ENCODE measurements around the gene RAN. TPM values are rescaled to one million over a fixed set of nuclear protein-coding genes. Genes with fewer than 3 reads are reported as not detected.

The RAN gene
- total RNA-seq, 2 experiments from 2014 or later = 278 to 302 TPM

DNA sequence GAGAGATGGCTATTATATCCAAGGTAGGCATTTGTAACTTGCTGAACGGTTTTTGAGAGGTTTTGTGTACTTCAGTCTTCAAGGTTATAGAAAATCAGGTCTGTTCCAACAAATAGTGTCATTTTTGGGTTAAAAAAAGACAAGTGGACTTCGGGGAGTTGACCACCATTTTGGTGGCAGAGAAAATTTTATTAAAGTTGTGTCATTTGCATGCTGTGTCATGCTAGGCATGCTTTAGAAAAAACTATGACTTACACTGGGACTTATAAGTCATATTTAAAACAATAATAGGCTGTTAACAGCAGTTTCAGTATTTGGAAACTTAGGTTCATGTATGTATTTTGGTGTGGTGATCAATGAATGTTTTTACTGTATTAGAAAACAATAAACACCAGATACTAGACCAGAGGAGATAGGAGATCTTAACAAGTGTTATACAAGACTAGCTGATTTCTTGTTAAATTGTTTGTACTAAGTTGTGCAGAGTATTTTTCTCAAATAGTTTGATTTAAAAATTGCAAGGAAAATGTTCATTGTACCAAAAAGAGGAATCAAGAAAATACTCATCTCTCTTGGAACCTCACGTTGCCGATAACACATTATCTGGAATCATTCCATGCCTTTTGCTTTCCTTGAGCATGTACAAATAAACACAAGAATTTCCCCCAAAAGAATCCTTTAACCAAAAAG lies 1.4 kb downstream of the RAN start:
- intact Hi-C loops (cut with DNase I, micrococcal nuclease) = loop anchor here in 1 of 2 experiments (5.0 to 10.0 kb wide), 2 partner anchors 839 to 1062 kb away; partner anchors contain the start of gene SFSWAP
- peaks cover 45% of the 10 kb centered on the region for H3K4me1 ChIP-seq (ENCODE audit: insufficient read depth, low read length)
- no peaks in the 10 kb centered on the region for H3K27me3 ChIP-seq (ENCODE audit: control insufficient read depth in 1 of 2, insufficient read depth in 2 of 2, low read length in 2 of 2)
- Mint-ChIP-seq H3K4me3 (peak overlapping the region; percentile 90), H3K27me3 (no peaks in the 10 kb centered on the region), H3K36me3 (ENCODE audit: low read depth) (peaks cover 62% of the 10 kb centered on the region), H3K4me1 (ENCODE audit: low read depth) (peaks cover 64% of the 10 kb centered on the region), H3K27ac (peak overlapping the region; percentile 87), H3K9me3 (no peaks in the 10 kb centered on the region)
- ChIA-PET CTCF (interaction anchor here (1.4 kb wide), 1 partner anchor 47 kb away, joined by 4 read pairs; no protein-coding TSS in a partner anchor), POLR2A (no interaction called here)
- ATAC-seq (ENCODE audit: poor library complexity) (no peak), DNase-seq (no peak)
- H3K4me3 ChIP-seq (ENCODE audit: low read length) = peak overlapping the region; percentile 84
- TF ChIP-seq, protein P1, sequence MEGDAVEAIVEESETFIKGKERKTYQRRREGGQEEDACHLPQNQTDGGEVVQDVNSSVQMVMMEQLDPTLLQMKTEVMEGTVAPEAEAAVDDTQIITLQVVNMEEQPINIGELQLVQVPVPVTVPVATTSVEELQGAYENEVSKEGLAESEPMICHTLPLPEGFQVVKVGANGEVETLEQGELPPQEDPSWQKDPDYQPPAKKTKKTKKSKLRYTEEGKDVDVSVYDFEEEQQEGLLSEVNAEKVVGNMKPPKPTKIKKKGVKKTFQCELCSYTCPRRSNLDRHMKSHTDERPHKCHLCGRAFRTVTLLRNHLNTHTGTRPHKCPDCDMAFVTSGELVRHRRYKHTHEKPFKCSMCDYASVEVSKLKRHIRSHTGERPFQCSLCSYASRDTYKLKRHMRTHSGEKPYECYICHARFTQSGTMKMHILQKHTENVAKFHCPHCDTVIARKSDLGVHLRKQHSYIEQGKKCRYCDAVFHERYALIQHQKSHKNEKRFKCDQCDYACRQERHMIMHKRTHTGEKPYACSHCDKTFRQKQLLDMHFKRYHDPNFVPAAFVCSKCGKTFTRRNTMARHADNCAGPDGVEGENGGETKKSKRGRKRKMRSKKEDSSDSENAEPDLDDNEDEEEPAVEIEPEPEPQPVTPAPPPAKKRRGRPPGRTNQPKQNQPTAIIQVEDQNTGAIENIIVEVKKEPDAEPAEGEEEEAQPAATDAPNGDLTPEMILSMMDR (IDR thresholded peaks at IDR 0.05) = no peak
- H3K27ac ChIP-seq (ENCODE audit: low read depth in 1 of 2, low read length in 2 of 2) = peak overlapping the region in 1 of 2 donors; percentile 9
- H3K9me3 ChIP-seq (ENCODE audit: control insufficient read depth in 1 of 2, insufficient read depth in 1 of 2, low read length in 2 of 2) = peaks cover 0 to 5% of the 10 kb centered on the region in 2 experiments
- H3K36me3 ChIP-seq (ENCODE audit: insufficient read depth, low read length) = peaks cover 46% of the 10 kb centered on the region

DNA sequence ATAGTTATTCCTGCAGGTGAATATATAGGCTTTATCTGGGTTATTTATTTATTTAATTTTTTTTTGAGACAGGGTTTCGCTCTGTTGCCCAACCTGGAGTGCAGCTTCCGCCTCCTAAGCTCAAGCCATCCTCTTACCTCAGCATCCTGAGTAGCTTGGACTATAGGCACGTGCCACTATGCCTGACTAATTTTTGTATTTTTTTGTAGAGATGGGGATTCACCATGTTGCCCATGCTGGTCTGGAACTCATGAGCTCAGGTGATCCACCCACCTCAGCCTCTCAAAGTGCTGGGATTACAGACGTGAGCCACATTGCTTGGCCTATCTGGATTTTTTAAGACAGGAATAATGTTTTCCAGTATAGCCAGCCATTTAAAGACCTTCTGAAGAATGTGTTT lies 2.0 kb downstream of the RAN start:
- peaks cover 0 to 5% of the 10 kb centered on the region in 2 experiments for H3K9me3 ChIP-seq (ENCODE audit: control insufficient read depth in 1 of 2, insufficient read depth in 1 of 2, low read length in 2 of 2)
- peak overlapping the region; percentile 87 for H3K27ac Mint-ChIP-seq
- H3K36me3 Mint-ChIP-seq (ENCODE audit: low read depth) = peaks cover 62% of the 10 kb centered on the region
- peak overlapping the region in 1 of 2 donors; percentile 9 for H3K27ac ChIP-seq (ENCODE audit: low read depth in 1 of 2, low read length in 2 of 2)
- H3K4me1 Mint-ChIP-seq (ENCODE audit: low read depth) = peaks cover 59% of the 10 kb centered on the region
- intact Hi-C loops (cut with DNase I, micrococcal nuclease) = loop anchor here in 1 of 2 experiments (5.0 to 10.0 kb wide), 2 partner anchors 838 to 1061 kb away; partner anchors contain the start of gene SFSWAP
- TF ChIP-seq, protein P1 (IDR thresholded peaks at IDR 0.05) = no peak
- H3K4me3 ChIP-seq (ENCODE audit: low read length) = no peak overlapping the region
- H3K4me3 Mint-ChIP-seq = peak overlapping the region; percentile 90
- no peaks in the 10 kb centered on the region for H3K27me3 ChIP-seq (ENCODE audit: control insufficient read depth in 1 of 2, insufficient read depth in 2 of 2, low read length in 2 of 2)
- ChIA-PET CTCF (interaction anchor here (1.4 kb wide), 1 partner anchor 48 kb away, joined by 4 read pairs; no protein-coding TSS in a partner anchor), POLR2A (no interaction called here)
- H3K9me3 Mint-ChIP-seq = no peaks in the 10 kb centered on the region
- H3K27me3 Mint-ChIP-seq = no peaks in the 10 kb centered on the region
- peaks cover 40% of the 10 kb centered on the region for H3K4me1 ChIP-seq (ENCODE audit: insufficient read depth, low read length)
- DNase-seq (no peak), ATAC-seq (ENCODE audit: poor library complexity) (no peak)
- peaks cover 49% of the 10 kb centered on the region for H3K36me3 ChIP-seq (ENCODE audit: insufficient read depth, low read length)

DNA sequence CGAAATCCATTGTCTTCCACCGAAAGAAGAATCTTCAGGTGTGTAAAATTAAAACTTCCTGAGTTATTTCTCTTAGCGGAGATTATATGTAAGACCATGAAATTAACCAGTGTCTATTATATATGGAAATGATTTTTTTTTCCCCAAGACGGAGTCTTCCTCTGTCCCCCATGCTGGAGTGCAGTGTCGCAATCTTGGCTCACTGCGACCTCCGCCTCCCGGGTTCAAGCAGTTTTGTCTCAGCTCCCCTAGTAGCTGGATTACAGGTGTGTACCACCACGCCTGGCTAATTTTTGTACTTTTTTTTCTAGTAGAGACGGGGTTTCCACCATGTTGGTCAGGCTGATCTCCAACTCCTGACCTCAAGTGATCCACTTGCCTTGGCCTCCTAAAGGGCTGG lies 2.8 kb downstream of the RAN start:
- ChIA-PET POLR2A (no interaction called here), CTCF (interaction anchor here (1.4 kb wide), 1 partner anchor 49 kb away, joined by 4 read pairs; no protein-coding TSS in a partner anchor)
- H3K36me3 Mint-ChIP-seq (ENCODE audit: low read depth) = peaks cover 62% of the 10 kb centered on the region
- intact Hi-C loops (cut with DNase I, micrococcal nuclease) = loop anchor here in 1 of 2 experiments (5.0 to 10.0 kb wide), 2 partner anchors 838 to 1060 kb away; partner anchors contain the start of gene SFSWAP
- peak overlapping the region; percentile 90 for H3K4me3 Mint-ChIP-seq
- no peaks in the 10 kb centered on the region for H3K27me3 Mint-ChIP-seq
- Histone ChIP-seq H3K4me1 (ENCODE audit: insufficient read depth, low read length) (peaks cover 32% of the 10 kb centered on the region), H3K4me3 (ENCODE audit: low read length) (no peak overlapping the region), H3K36me3 (ENCODE audit: insufficient read depth, low read length) (peaks cover 49% of the 10 kb centered on the region), H3K27ac (ENCODE audit: low read depth in 1 of 2, low read length in 2 of 2) (no peak overlapping the region), H3K27me3 (ENCODE audit: control insufficient read depth in 1 of 2, insufficient read depth in 2 of 2, low read length in 2 of 2) (no peaks in the 10 kb centered on the region), H3K9me3 (ENCODE audit: control insufficient read depth in 1 of 2, insufficient read depth in 1 of 2, low read length in 2 of 2) (peaks cover 0 to 5% of the 10 kb centered on the region in 2 experiments)
- ATAC-seq (ENCODE audit: poor library complexity) = no peak
- TF ChIP-seq, protein P1 (IDR thresholded peaks at IDR 0.05) = no peak
- peaks cover 61% of the 10 kb centered on the region for H3K4me1 Mint-ChIP-seq (ENCODE audit: low read depth)
- H3K9me3 Mint-ChIP-seq = no peaks in the 10 kb centered on the region
- peak overlapping the region; percentile 87 for H3K27ac Mint-ChIP-seq
- DNase-seq = no peak
